Glutamatergic neuron (in vitro differentiated cells): ENCODE data around the gene TNNC1. TPM values are rescaled to one million over a fixed set of nuclear protein-coding genes. Genes with fewer than 3 reads are reported as not detected.

Source experiments
- DNase-seq: peaks from one replicate; pipeline ENCODE4 v3.0.0; 2022
- H3K27ac Mint-ChIP-seq: one replicate; pipeline ENCODE4 v1.8.0; 2020; ENCODE audit warnings: mild to moderate bottlenecking, mixed read lengths, inconsistent platforms; ENCODE audit not compliant: unreplicated experiment
- H3K27me3 Mint-ChIP-seq: one replicate; pipeline ENCODE4 v1.8.0; 2020; ENCODE audit warnings: mild to moderate bottlenecking, moderate library complexity, mixed read lengths, inconsistent platforms; ENCODE audit not compliant: unreplicated experiment
- H3K36me3 Mint-ChIP-seq: one replicate; pipeline ENCODE4 v1.8.0; 2020; ENCODE audit warnings: mild to moderate bottlenecking, mixed read lengths, inconsistent platforms; ENCODE audit not compliant: unreplicated experiment
- H3K4me1 Mint-ChIP-seq: one replicate; pipeline ENCODE4 v1.8.0; 2020; ENCODE audit warnings: mild to moderate bottlenecking, low read depth, mixed read lengths, inconsistent platforms; ENCODE audit not compliant: unreplicated experiment
- H3K4me3 Mint-ChIP-seq: one replicate; pipeline ENCODE4 v1.8.0; 2020; ENCODE audit warnings: mild to moderate bottlenecking, mixed read lengths, inconsistent platforms; ENCODE audit not compliant: unreplicated experiment
- H3K9me3 Mint-ChIP-seq: one replicate; pipeline ENCODE4 v1.8.0; 2020; ENCODE audit warnings: mild to moderate bottlenecking, moderate library complexity, mixed read lengths, inconsistent platforms; ENCODE audit not compliant: unreplicated experiment
- CTCF ChIP-seq: fragments of 200-600 bp; sonication (generic); IDR thresholded peaks from one replicate; pipeline ENCODE4 v1.5.0; 2021; ENCODE audit not compliant: partially characterized antibody, unreplicated experiment
- total RNA-seq: library from RNA; stranded (reverse); fragmentation: NEBNext Ultra II Directional; extraction: Animal tissue kit (Norgen Biotek cat#: 25700); gene quantifications from one replicate; pipeline ENCODE4 v1.2.1, GENCODE V29; 2021; ENCODE audit not compliant: unreplicated experiment

TNNC1 gene
- total RNA-seq, 1 donor from 2014 or later = 2.7 TPM

GRCh38 chr3:52489453-52489852, 35.6 kb upstream of the TNNC1 start:
- H3K4me1 Mint-ChIP-seq = peaks cover 12% of the 10 kb centered on the region
- H3K27me3 Mint-ChIP-seq = peaks cover 6% of the 10 kb centered on the region
- H3K27ac Mint-ChIP-seq = no peak overlapping the region
- no peak for DNase-seq
- H3K9me3 Mint-ChIP-seq = peaks cover 9% of the 10 kb centered on the region
- no peaks in the 10 kb centered on the region for H3K36me3 Mint-ChIP-seq
- no peak overlapping the region for H3K4me3 Mint-ChIP-seq
- no peak for TF ChIP-seq CTCF

GRCh38 chr3:52488746-52489145, 34.9 kb upstream of the TNNC1 start:
- TF ChIP-seq CTCF = no peak
- Mint-ChIP-seq H3K27me3 (peaks cover 3% of the 10 kb centered on the region), H3K4me3 (no peak overlapping the region), H3K36me3 (no peaks in the 10 kb centered on the region), H3K9me3 (peaks cover 13% of the 10 kb centered on the region), H3K4me1 (peaks cover 13% of the 10 kb centered on the region), H3K27ac (no peak overlapping the region)
- DNase-seq = no peak

- DNase-seq = no peak
- Mint-ChIP-seq H3K4me3 (no peak overlapping the region), H3K36me3 (no peaks in the 10 kb centered on the region), H3K9me3 (peaks cover 13% of the 10 kb centered on the region), H3K27me3 (peaks cover 3% of the 10 kb centered on the region), H3K4me1 (peaks cover 19% of the 10 kb centered on the region), H3K27ac (no peak overlapping the region)
- no peak for TF ChIP-seq CTCF
Measured at GRCh38 chr3:52487788-52488691, 34.2 kb upstream of the TNNC1 start.

- Mint-ChIP-seq H3K27me3 (peaks cover 5% of the 10 kb centered on the region), H3K4me3 (no peak overlapping the region), H3K27ac (no peak overlapping the region), H3K36me3 (no peaks in the 10 kb centered on the region), H3K9me3 (peaks cover 15% of the 10 kb centered on the region), H3K4me1 (peaks cover 20% of the 10 kb centered on the region)
- no peak for TF ChIP-seq CTCF
- no peak for DNase-seq
Measured at GRCh38 chr3:52487050-52487787, 33.4 kb upstream of the TNNC1 start.
